ENCODE measurements around the gene ATP8A2.

Gene ATP8A2

GRCh38 chr13:25848812-25849745 is 477.3 kb downstream of the ATP8A2 start:
- DNase-seq (ENCODE audit: low spot score), result no peak

GRCh38 chr13:25857830-25858229 is 486.1 kb downstream of the ATP8A2 start:
- DNase-seq (ENCODE audit: low spot score), result no peak

- DNase-seq (ENCODE audit: low spot score), result no peak
Measured at GRCh38 chr13:25859528-25859927, 487.8 kb downstream of the ATP8A2 start.

GRCh38 chr13:25860265-25860664 is 488.5 kb downstream of the ATP8A2 start:
- no peak for DNase-seq (ENCODE audit: low spot score)

- no peak for DNase-seq (ENCODE audit: low spot score)
Measured at GRCh38 chr13:25860862-25861261, 489.1 kb downstream of the ATP8A2 start.

GRCh38 chr13:25862156-25862555 is 490.4 kb downstream of the ATP8A2 start:
- no peak for DNase-seq (ENCODE audit: low spot score)

GRCh38 chr13:25864116-25864515 is 492.3 kb downstream of the ATP8A2 start:
- no peak for DNase-seq (ENCODE audit: low spot score)

GRCh38 chr13:25864936-25865335 is 493.2 kb downstream of the ATP8A2 start:
- DNase-seq (ENCODE audit: low spot score), result no peak

- DNase-seq (ENCODE audit: low spot score), result no peak
Measured at GRCh38 chr13:25865391-25865790, 493.6 kb downstream of the ATP8A2 start.

GRCh38 chr13:25867038-25867437 is 495.3 kb downstream of the ATP8A2 start:
- DNase-seq (ENCODE audit: low spot score), result no peak

GRCh38 chr13:25868490-25868889 is 496.7 kb downstream of the ATP8A2 start:
- no peak for DNase-seq (ENCODE audit: low spot score)

GRCh38 chr13:25869941-25870340 is 498.2 kb downstream of the ATP8A2 start:
- no peak for DNase-seq (ENCODE audit: low spot score)

- no peak for DNase-seq (ENCODE audit: low spot score)
Measured at GRCh38 chr13:25871389-25872125, 499.8 kb downstream of the ATP8A2 start.

- DNase-seq (ENCODE audit: low spot score), result no peak
Measured at GRCh38 chr13:25872481-25873241, 500.9 kb downstream of the ATP8A2 start.

- DNase-seq (ENCODE audit: low spot score), result no peak
Measured at GRCh38 chr13:25873242-25873612, 501.5 kb downstream of the ATP8A2 start.

GRCh38 chr13:25874064-25874737 is 502.4 kb downstream of the ATP8A2 start:
- no peak for DNase-seq (ENCODE audit: low spot score)

GRCh38 chr13:25874907-25875306 is 503.1 kb downstream of the ATP8A2 start:
- DNase-seq (ENCODE audit: low spot score), result peak; percentile 73

GRCh38 chr13:25876247-25876646 is 504.5 kb downstream of the ATP8A2 start:
- DNase-seq (ENCODE audit: low spot score), result no peak

GRCh38 chr13:25879466-25879865 is 507.7 kb downstream of the ATP8A2 start:
- DNase-seq (ENCODE audit: low spot score), result no peak

- DNase-seq (ENCODE audit: low spot score), result no peak
Measured at GRCh38 chr13:25881136-25881926, 509.6 kb downstream of the ATP8A2 start.

- DNase-seq (ENCODE audit: low spot score), result no peak
Measured at GRCh38 chr13:25881971-25882451, 510.2 kb downstream of the ATP8A2 start.
